Keratinocyte (primary cell): ENCODE results near the gene CTNNA2. TPM values are rescaled to one million over a fixed set of nuclear protein-coding genes. Genes with fewer than 3 reads are reported as not detected.

Source experiments
- DNase-seq: peaks from one replicate; pipeline ENCODE4 v3.0.0-alpha.2; 2011; ENCODE audit warnings: low read depth, missing footprints, low spot score
- FAIRE-seq: peaks from 2 replicates; lab custom pipeline; 2011; peaks lifted over from hg19 to GRCh38; lab: Jason Lieb, UNC
- H2AFZ ChIP-seq: 2 replicates; pipeline ENCODE4 v1.6.0; 2012; ENCODE audit warnings: low read length, control low read depth, inconsistent platforms; ENCODE audit not compliant: control insufficient read depth
- H3K27ac ChIP-seq: 2 replicates; pipeline ENCODE4 v1.5.1; 2011; ENCODE audit warnings: low read length; ENCODE audit not compliant: control insufficient read depth, insufficient read depth
- H3K27me3 ChIP-seq: 3 replicates; pipeline ENCODE4 v1.6.0; 2011; ENCODE audit warnings: low read length; ENCODE audit not compliant: control insufficient read depth, insufficient read depth; ENCODE audit errors: extremely low read depth
- H3K36me3 ChIP-seq, 2 experiments: 2 replicates in 1 of 2; 3 replicates in 1 of 2; pipeline ENCODE4 v1.5.1; 2011; ENCODE audit warnings: low read length in 2 of 2, mild to moderate bottlenecking in 1 of 2; ENCODE audit not compliant: control insufficient read depth in 2 of 2, insufficient read depth in 2 of 2; ENCODE audit errors: extremely low read depth in 1 of 2
- H3K4me1 ChIP-seq: 3 replicates; pipeline ENCODE4 v1.5.1; 2011; ENCODE audit warnings: low read length; ENCODE audit not compliant: control insufficient read depth, insufficient read depth; ENCODE audit errors: extremely low read depth
- H3K4me2 ChIP-seq: 3 replicates; pipeline ENCODE4 v1.6.0; 2011; ENCODE audit warnings: low read depth, low read length; ENCODE audit not compliant: control insufficient read depth, insufficient read depth; ENCODE audit errors: extremely low read depth
- H3K4me3 ChIP-seq, 3 experiments: fragments of 200-600 bp in 1 of 3; sonication (generic) in 1 of 3; 2 replicates in 2 of 3; 3 replicates in 1 of 3; pipeline ENCODE4 v1.5.1; 2011 to 2016; ENCODE audit warnings: low read length in 3 of 3, mild to moderate bottlenecking in 3 of 3, control low read depth in 2 of 3, inconsistent platforms in 1 of 3, low read depth in 1 of 3, mixed read lengths in 1 of 3, mixed run types in 1 of 3, moderate library complexity in 1 of 3; ENCODE audit not compliant: control insufficient read depth in 2 of 3, insufficient read depth in 2 of 3; ENCODE audit errors: extremely low read depth in 1 of 3
- H3K79me2 ChIP-seq: 2 replicates; pipeline ENCODE4 v1.6.0; 2012; ENCODE audit warnings: low read length; ENCODE audit not compliant: control insufficient read depth, insufficient read depth
- H3K9ac ChIP-seq: 3 replicates; pipeline ENCODE4 v1.6.0; 2011; ENCODE audit warnings: low read length; ENCODE audit not compliant: control insufficient read depth, insufficient read depth; ENCODE audit errors: extremely low read depth
- H3K9me1 ChIP-seq: 3 replicates; pipeline ENCODE4 v1.6.0; 2011; ENCODE audit warnings: low read length; ENCODE audit not compliant: control insufficient read depth, insufficient read depth; ENCODE audit errors: extremely low read depth
- H3K9me3 ChIP-seq: 2 replicates; pipeline ENCODE4 v1.5.1; 2012; ENCODE audit warnings: low read depth, low read length; ENCODE audit not compliant: control insufficient read depth
- H4K20me1 ChIP-seq: 3 replicates; pipeline ENCODE4 v1.6.0; 2011; ENCODE audit warnings: low read length; ENCODE audit not compliant: control insufficient read depth, insufficient read depth; ENCODE audit errors: extremely low read depth
- EZH2 ChIP-seq: IDR thresholded peaks from one replicate; pipeline ENCODE4 v1.6.1; 2012; ENCODE audit warnings: inconsistent platforms, mild to moderate bottlenecking, low read length, moderate library complexity
- dilution Hi-C: fragments of 300-500 bp; cut with MboI; formaldehyde crosslinking; loops from one replicate; pipeline ENCODE4 v1.7.0; 2020; ENCODE audit warnings: low sequenced_read_pairs; ENCODE audit not compliant: extremely low pct_ligation_motif_present
- polyA plus RNA-seq, 5 experiments: library from polyadenylated mRNA; depleted of rRNA in 3 of 5; stranded (reverse) in 3 of 5; stranded (forward) in 1 of 5; unstranded in 1 of 5; fragments of >200 nt; gene quantifications; 1 replicate in 1 of 5; 2 replicates in 3 of 5; 3 replicates in 1 of 5; pipeline versions ENCODE4 v1.2.1 to v1.2.3, GENCODE V29; 2011 to 2012; ENCODE audit warnings: missing spikeins in 2 of 5, low read depth in 1 of 5, low replicate concordance in 1 of 5
- TF ChIP-seq, protein P1 (sequence below), 3 experiments: IDR thresholded peaks in 1 of 3; conservative IDR thresholded peaks in 1 of 3; optimal IDR thresholded peaks in 1 of 3; 2 replicates in 2 of 3; 3 replicates in 1 of 3; pipeline versions ENCODE3 to v1.5.1; 2011; ENCODE audit warnings: low read length in 3 of 3, mild to moderate bottlenecking in 3 of 3, moderate library complexity in 2 of 3, control low read depth in 1 of 3, inconsistent platforms in 1 of 3; ENCODE audit not compliant: insufficient read depth in 2 of 3; ENCODE audit errors: extremely low read depth in 1 of 3

Gene CTNNA2
- polyA plus RNA-seq, 1 donor (not counting 4 experiments of a cell fraction or from before 2014, with no cell fraction given), result not detected

GRCh38 chr2:79817288-79817687, 304.4 kb downstream of the CTNNA2 start:
- H3K4me2 ChIP-seq, result no peak overlapping the region
- H3K79me2 ChIP-seq, result no peaks in the 10 kb centered on the region
- H3K36me3 ChIP-seq, result no peaks in the 10 kb centered on the region
- no peaks in the 10 kb centered on the region for H3K9me3 ChIP-seq
- H3K27me3 ChIP-seq, result no peaks in the 10 kb centered on the region
- no peak overlapping the region for H3K9ac ChIP-seq
- H4K20me1 ChIP-seq, result no peaks in the 10 kb centered on the region
- dilution Hi-C loops, result no loop called here
- FAIRE-seq, result no peak
- DNase-seq, result no peak
- no peak overlapping the region for H3K27ac ChIP-seq
- H2AFZ ChIP-seq, result no peak overlapping the region
- no peak for TF ChIP-seq EZH2
- TF ChIP-seq, protein P1, sequence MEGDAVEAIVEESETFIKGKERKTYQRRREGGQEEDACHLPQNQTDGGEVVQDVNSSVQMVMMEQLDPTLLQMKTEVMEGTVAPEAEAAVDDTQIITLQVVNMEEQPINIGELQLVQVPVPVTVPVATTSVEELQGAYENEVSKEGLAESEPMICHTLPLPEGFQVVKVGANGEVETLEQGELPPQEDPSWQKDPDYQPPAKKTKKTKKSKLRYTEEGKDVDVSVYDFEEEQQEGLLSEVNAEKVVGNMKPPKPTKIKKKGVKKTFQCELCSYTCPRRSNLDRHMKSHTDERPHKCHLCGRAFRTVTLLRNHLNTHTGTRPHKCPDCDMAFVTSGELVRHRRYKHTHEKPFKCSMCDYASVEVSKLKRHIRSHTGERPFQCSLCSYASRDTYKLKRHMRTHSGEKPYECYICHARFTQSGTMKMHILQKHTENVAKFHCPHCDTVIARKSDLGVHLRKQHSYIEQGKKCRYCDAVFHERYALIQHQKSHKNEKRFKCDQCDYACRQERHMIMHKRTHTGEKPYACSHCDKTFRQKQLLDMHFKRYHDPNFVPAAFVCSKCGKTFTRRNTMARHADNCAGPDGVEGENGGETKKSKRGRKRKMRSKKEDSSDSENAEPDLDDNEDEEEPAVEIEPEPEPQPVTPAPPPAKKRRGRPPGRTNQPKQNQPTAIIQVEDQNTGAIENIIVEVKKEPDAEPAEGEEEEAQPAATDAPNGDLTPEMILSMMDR (optimal IDR thresholded peaks at IDR 0.05 in 1 of 3, IDR thresholded peaks at IDR 0.05 in 1 of 3, conservative IDR thresholded peaks at IDR 0.05 in 1 of 3; ENCODE audit: extremely low read depth in 1 of 3, insufficient read depth in 2 of 3, low read length in 3 of 3), result no peak
- H3K4me1 ChIP-seq, result no peaks in the 10 kb centered on the region
- no peak overlapping the region for H3K4me3 ChIP-seq
- no peaks in the 10 kb centered on the region for H3K9me1 ChIP-seq

GRCh38 chr2:79820281-79820680, 307.4 kb downstream of the CTNNA2 start:
- Histone ChIP-seq H3K4me1 (no peaks in the 10 kb centered on the region), H3K9me3 (no peaks in the 10 kb centered on the region), H3K79me2 (no peaks in the 10 kb centered on the region), H3K36me3 (no peaks in the 10 kb centered on the region), H3K4me3 (no peak overlapping the region), H3K27me3 (no peaks in the 10 kb centered on the region), H3K9ac (no peak overlapping the region), H4K20me1 (no peaks in the 10 kb centered on the region), H3K27ac (no peak overlapping the region), H2AFZ (no peak overlapping the region), H3K9me1 (no peaks in the 10 kb centered on the region), H3K4me2 (no peak overlapping the region)
- FAIRE-seq (no peak), DNase-seq (no peak)
- TF ChIP-seq, protein P1 (optimal IDR thresholded peaks at IDR 0.05 in 1 of 3, IDR thresholded peaks at IDR 0.05 in 1 of 3, conservative IDR thresholded peaks at IDR 0.05 in 1 of 3; ENCODE audit: extremely low read depth in 1 of 3, insufficient read depth in 2 of 3, low read length in 3 of 3), result no peak
- TF ChIP-seq EZH2, result no peak
- dilution Hi-C loops, result no loop called here
